HepG2 (cell line): ENCODE results near the gene AKR1C2. TPM values are rescaled to one million over a fixed set of nuclear protein-coding genes. Genes with fewer than 3 reads are reported as not detected.
A peak's percentile ranks its signal among the peaks of the same experiment; 100 is the strongest.
"Not testable (repeated sequence)": the region's sequence is repeated elsewhere in the genome, so short reads cannot be mapped to it uniquely, and the experiment has no call there.

Source experiments
- ATAC-seq: fragments of 200-7000 bp; cut with Tn5 transposase; 3 replicates; pipeline ENCODE4 v1.9.1; 2020; ENCODE audit warnings: mild to moderate bottlenecking, moderate library complexity
- BruUV-seq: library from RNA; stranded (reverse); fragments of 400-500 nt; replicated peaks from 2 replicates; lab custom pipeline; 2021; lab: Mats Ljungman, UMichigan
- CTCF ChIA-PET: fragments of 300-600 bp; formaldehyde crosslinking; extraction: SDS; loops from one replicate; lab custom pipeline; 2021; ENCODE audit warnings: low total read pairs, inconsistent platforms, low intra/inter-chr PET ratio; lab: Yijun Ruan, JAX
- POLR2A ChIA-PET: fragments of 350-600 bp; sonication (Branson Sonifier 250); formaldehyde crosslinking; loops from one replicate; lab custom pipeline; 2020; ENCODE audit warnings: antibody characterized with exemption, inconsistent platforms; lab: Yijun Ruan, JAX
- DNase-seq: peaks from one replicate; pipeline ENCODE4 v3.0.0-alpha.2; 2015; ENCODE audit warnings: low spot score
- FAIRE-seq: peaks from 3 replicates; lab custom pipeline; 2011; peaks lifted over from hg19 to GRCh38; lab: Jason Lieb, UNC
- H2AFZ ChIP-seq: one replicate; pipeline ENCODE4 v1.6.1; 2011; ENCODE audit warnings: low read length, inconsistent platforms
- H3K27ac ChIP-seq: fragments of 300-600 bp; 3 replicates; pipeline ENCODE4 v1.8.0; 2011; ENCODE audit warnings: mixed run types, mild to moderate bottlenecking, mixed read lengths, low read length, inconsistent platforms; ENCODE audit not compliant: insufficient read depth; ENCODE audit errors: extremely low read length
- H3K27me3 ChIP-seq, 2 experiments: fragments of 200-600 bp in 1 of 2; 2 replicates in 1 of 2; 3 replicates in 1 of 2; pipeline versions ENCODE4 v1.6.0 to v1.8.0; 2011; ENCODE audit warnings: low read length in 2 of 2, mild to moderate bottlenecking in 2 of 2, moderate library complexity in 2 of 2, inconsistent platforms in 1 of 2; ENCODE audit not compliant: insufficient read depth in 2 of 2, control insufficient read depth in 1 of 2
- H3K36me3 ChIP-seq, 2 experiments: fragments of 200-600 bp in 1 of 2; replicated peaks in 1 of 2; 2 replicates in 1 of 2; 3 replicates in 1 of 2; pipeline versions ENCODE4 v1.5.1 to v1.8.0; 2011; ENCODE audit warnings: low read length in 2 of 2, inconsistent platforms in 1 of 2; ENCODE audit not compliant: insufficient read depth in 2 of 2, control insufficient read depth in 1 of 2
- H3K4me1 ChIP-seq: 2 replicates; pipeline ENCODE4 v1.5.1; 2012; ENCODE audit warnings: low read length, inconsistent platforms; ENCODE audit not compliant: insufficient read depth
- H3K4me2 ChIP-seq: 2 replicates; pipeline ENCODE4 v1.6.0; 2011; ENCODE audit warnings: low read depth, low read length, inconsistent platforms
- H3K4me3 ChIP-seq, 3 experiments: fragments of 200-600 bp in 1 of 3; sonication (generic), shearing (Covaris generic) in 1 of 3; replicated peaks in 1 of 3; 2 replicates each; pipeline ENCODE4 v1.5.1; 2011 to 2016; ENCODE audit warnings: low read length in 3 of 3, inconsistent platforms in 2 of 3, low read depth in 2 of 3, mild to moderate bottlenecking in 2 of 3, control low read depth in 1 of 3, mixed read lengths in 1 of 3; ENCODE audit not compliant: insufficient read depth in 1 of 3
- H3K79me2 ChIP-seq: one replicate; pipeline ENCODE4 v1.6.1; 2011; ENCODE audit warnings: low read length, inconsistent platforms; ENCODE audit not compliant: insufficient read depth
- H3K9ac ChIP-seq: 2 replicates; pipeline ENCODE4 v1.6.0; 2011; ENCODE audit warnings: mild to moderate bottlenecking, low read depth, low read length, inconsistent platforms; ENCODE audit not compliant: insufficient read depth
- H3K9me3 ChIP-seq: 2 replicates; pipeline ENCODE4 v1.5.1; 2012; ENCODE audit warnings: mild to moderate bottlenecking, low read length
- H4K20me1 ChIP-seq: 2 replicates; pipeline ENCODE4 v1.6.0; 2011; ENCODE audit warnings: inconsistent platforms, mild to moderate bottlenecking, low read length, moderate library complexity; ENCODE audit not compliant: insufficient read depth
- NFE2L2 ChIP-seq: fragments of 150-350 bp; IDR thresholded peaks from 2 replicates; pipeline ENCODE4 v1.6.1; 2014; ENCODE audit warnings: low read length
- RAD21 ChIP-seq: fragments of 450-650 bp; formaldehyde crosslinking; IDR thresholded peaks from 2 replicates; pipeline ENCODE4 v1.5.0; 2020; ENCODE audit warnings: mild to moderate bottlenecking
- ZC3H4 ChIP-seq: sonication (generic); formaldehyde crosslinking; IDR thresholded peaks from 2 replicates; pipeline ENCODE4 v1.4.0; 2020; ENCODE audit warnings: missing genetic modification reagents, borderline replicate concordance
- WGBS: methylation state at CpG from one replicate; pipeline ENCODE4 v1.1.6; 2017; ENCODE audit warnings: low lambda C conversion rate; 5-methylcytosine and 5-hydroxymethylcytosine counted together
- in situ Hi-C: cut with HindIII; loops from 2 replicates; pipeline ENCODE4 v1.10.0; 2017; ENCODE audit warnings: low pct_unique_long_range_greater_than_20kb; ENCODE audit not compliant: extremely low pct_ligation_motif_present
- intact Hi-C: fragments of 100-400 bp; cut with micrococcal nuclease; formaldehyde crosslinking; loops from one replicate; pipeline ENCODE4 v1.10.0; 2022; ENCODE audit not compliant: unreplicated experiment
- polyA plus RNA-seq, 8 experiments: library from polyadenylated mRNA; depleted of rRNA in 3 of 8; stranded (reverse) in 7 of 8; unstranded in 1 of 8; fragments of >200 nt; fragmentation: Illumina TruSeq in 4 of 8; extraction: Trizol in 4 of 8; gene quantifications; 2 replicates each; pipeline versions ENCODE4 v1.2.1 to v1.2.3, GENCODE V29; 2011 to 2016; ENCODE audit warnings: low read depth in 4 of 8, missing spikeins in 1 of 8, mixed read lengths in 1 of 8; ENCODE audit not compliant: insufficient read depth in 1 of 8
- total RNA-seq, 5 experiments: library from RNA; depleted of rRNA; stranded (reverse); fragments of >200 nt; fragmentation: Illumina TruSeq; extraction: Trizol; gene quantifications; 2 replicates each; pipeline ENCODE4 v1.2.3, GENCODE V29; 2016; ENCODE audit warnings: low read depth in 1 of 5
- TF ChIP-seq, protein P1 (sequence below): sonication (generic); formaldehyde crosslinking; IDR thresholded peaks from 2 replicates; pipeline ENCODE4 v1.8.1; 2022; ENCODE audit warnings: low read depth, mild to moderate bottlenecking, missing genetic modification reagents

The AKR1C2 gene
- total and polyA plus RNA-seq, 2 of the 13 experiments (the other 11 are each of a cell fraction or from before 2014, with no cell fraction given) = 140 to 900 TPM

DNA sequence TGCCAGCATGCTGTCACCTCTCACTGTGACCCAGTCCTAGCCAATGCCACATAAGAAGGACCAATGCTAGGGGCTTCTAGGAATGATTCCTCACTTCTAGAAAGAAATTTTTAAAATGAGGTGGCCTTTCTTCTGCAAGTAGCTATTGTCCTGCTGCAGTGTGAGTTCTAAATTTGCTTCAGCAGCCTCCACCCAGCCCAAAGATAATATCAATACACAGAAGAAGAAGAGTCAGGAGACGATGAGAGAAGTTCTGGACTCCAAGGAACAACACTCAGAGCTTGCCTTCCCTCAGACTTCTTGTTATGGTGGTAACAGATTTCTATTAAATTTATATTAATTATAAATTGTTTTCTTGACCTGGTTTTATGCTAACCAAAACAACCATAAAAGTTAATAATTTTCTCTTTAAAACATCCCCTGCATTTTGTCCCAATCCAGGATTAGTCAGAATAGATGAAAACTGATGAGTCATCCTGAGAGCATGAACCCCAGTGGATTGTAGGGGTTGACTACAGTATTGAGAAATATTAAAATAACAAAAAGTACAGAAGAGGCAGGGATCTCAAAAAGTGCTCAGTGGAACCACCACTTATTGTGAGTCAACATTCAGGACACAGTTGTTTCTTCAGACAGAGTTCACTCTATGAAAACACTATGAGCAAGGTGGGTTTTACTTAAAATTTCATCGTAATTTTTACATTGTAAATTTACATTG, 29.6 kb upstream of the AKR1C2 start (continued):
- TF ChIP-seq, protein P1, sequence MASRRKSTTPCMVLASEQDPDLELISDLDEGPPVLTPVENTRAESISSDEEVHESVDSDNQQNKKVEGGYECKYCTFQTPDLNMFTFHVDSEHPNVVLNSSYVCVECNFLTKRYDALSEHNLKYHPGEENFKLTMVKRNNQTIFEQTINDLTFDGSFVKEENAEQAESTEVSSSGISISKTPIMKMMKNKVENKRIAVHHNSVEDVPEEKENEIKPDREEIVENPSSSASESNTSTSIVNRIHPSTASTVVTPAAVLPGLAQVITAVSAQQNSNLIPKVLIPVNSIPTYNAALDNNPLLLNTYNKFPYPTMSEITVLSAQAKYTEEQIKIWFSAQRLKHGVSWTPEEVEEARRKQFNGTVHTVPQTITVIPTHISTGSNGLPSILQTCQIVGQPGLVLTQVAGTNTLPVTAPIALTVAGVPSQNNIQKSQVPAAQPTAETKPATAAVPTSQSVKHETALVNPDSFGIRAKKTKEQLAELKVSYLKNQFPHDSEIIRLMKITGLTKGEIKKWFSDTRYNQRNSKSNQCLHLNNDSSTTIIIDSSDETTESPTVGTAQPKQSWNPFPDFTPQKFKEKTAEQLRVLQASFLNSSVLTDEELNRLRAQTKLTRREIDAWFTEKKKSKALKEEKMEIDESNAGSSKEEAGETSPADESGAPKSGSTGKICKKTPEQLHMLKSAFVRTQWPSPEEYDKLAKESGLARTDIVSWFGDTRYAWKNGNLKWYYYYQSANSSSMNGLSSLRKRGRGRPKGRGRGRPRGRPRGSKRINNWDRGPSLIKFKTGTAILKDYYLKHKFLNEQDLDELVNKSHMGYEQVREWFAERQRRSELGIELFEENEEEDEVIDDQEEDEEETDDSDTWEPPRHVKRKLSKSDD = no peak
- TF ChIP-seq ZC3H4 (CRISPR knock-in tag) (no peak), RAD21 (CRISPR knock-in tag) (no peak), NFE2L2 (peak; percentile 85)

DNA sequence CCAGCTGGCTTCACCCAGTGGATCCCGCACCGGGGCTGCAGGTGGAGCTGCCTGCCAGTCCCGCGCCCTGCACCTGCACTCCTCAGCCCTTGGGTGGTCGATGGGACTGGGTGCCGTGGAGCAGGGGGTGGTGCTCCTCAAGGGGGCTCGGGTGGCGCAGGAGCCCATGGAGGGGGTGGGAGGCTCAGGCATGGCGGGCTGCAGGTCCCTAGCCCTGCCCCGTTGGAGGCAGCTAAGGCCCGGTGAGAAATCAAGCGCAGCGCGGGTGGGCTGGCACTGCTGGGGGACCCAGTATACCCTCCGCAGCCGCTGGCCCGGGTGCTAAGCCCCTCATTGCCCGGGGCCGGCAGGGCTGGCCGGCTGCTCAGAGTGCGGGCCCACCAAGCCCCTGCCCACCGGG, 28.8 kb upstream of the AKR1C2 start:
- in situ Hi-C loops, H3K79me2 ChIP-seq, ATAC-seq, CTCF ChIA-PET, H3K36me3 ChIP-seq, H3K4me2 ChIP-seq, H3K27ac ChIP-seq, intact Hi-C loops, H3K9ac ChIP-seq, H3K27me3 ChIP-seq, H4K20me1 ChIP-seq, H3K4me3 ChIP-seq, POLR2A ChIA-PET, H3K4me1 ChIP-seq, H2AFZ ChIP-seq, BruUV-seq, FAIRE-seq, DNase-seq: not testable (repeated sequence)
- H3K9me3 ChIP-seq = peaks cover 39% of the 10 kb centered on the region
- 83% methylated on average over 7 of the region's 22 CpGs for WGBS

DNA sequence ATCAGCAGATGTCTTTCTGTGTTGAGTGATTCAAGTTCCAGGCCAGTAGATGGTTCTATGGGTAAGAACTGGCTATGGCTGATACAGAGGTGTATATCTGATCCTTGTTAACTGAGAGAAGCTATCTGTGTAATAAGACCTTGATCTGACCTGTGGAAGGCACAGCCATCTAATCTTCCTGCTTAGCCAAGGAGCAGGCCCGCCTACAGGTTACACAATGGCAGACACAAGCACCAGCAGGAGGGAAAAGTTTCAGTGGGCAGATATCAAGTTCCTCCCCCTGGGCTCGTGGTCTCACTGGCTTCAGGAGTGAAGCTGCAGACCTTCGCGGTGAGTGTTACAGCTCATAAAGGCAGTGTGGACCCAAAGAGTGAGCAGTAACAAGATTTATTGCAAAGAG, 27.9 kb upstream of the AKR1C2 start:
- H4K20me1 ChIP-seq, H3K27me3 ChIP-seq, POLR2A ChIA-PET, BruUV-seq, H3K79me2 ChIP-seq, intact Hi-C loops, H3K36me3 ChIP-seq, H3K4me2 ChIP-seq, H3K4me1 ChIP-seq, H3K4me3 ChIP-seq, ATAC-seq, H3K27ac ChIP-seq, CTCF ChIA-PET, DNase-seq, in situ Hi-C loops, FAIRE-seq, H3K9ac ChIP-seq, H2AFZ ChIP-seq: not testable (repeated sequence)
- WGBS = 86% methylated on average over 4 of the region's 4 CpGs
- H3K9me3 ChIP-seq = peaks cover 39% of the 10 kb centered on the region
